HL-60 (cell line): ENCODE data around the gene DPP6.

Experiments used
- DNase-seq, 2 experiments: peaks; one replicate each; pipeline ENCODE4 v3.0.0-alpha.2; 2010 to 2020; ENCODE audit warnings: low read depth in 1 of 2, low spot score in 1 of 2
- H3K27ac ChIP-seq: fragments of 250-450 bp; sonication (Bioruptor Pico); replicated peaks from 2 replicates; pipeline ENCODE4 v1.5.1; 2020; ENCODE audit warnings: mild to moderate bottlenecking, moderate library complexity
- H3K27me3 ChIP-seq: fragments of 250-450 bp; sonication (Bioruptor Pico); 2 replicates; pipeline ENCODE4 v1.5.1; 2021; ENCODE audit warnings: mild to moderate bottlenecking, moderate library complexity; ENCODE audit not compliant: insufficient read depth, poor library complexity, severe bottlenecking
- H3K4me3 ChIP-seq: replicated peaks from 2 replicates; pipeline ENCODE4 v1.5.1; 2011; ENCODE audit warnings: mild to moderate bottlenecking, control low read depth, low read length; ENCODE audit not compliant: insufficient read depth
- GABPA ChIP-seq: IDR thresholded peaks from 2 replicates; pipeline ENCODE4 v1.6.1; 2012; ENCODE audit warnings: low read depth
- POLR2AphosphoS5 ChIP-seq: IDR thresholded peaks from 2 replicates; pipeline ENCODE4 v1.6.1; 2012; ENCODE audit warnings: low read depth
- SPI1 ChIP-seq: IDR thresholded peaks from 2 replicates; pipeline ENCODE4 v1.6.1; 2012; ENCODE audit warnings: low read depth, mild to moderate bottlenecking, borderline replicate concordance
- TF ChIP-seq, protein P1 (sequence below): IDR thresholded peaks from one replicate; pipeline ENCODE4 v1.5.1; 2011; ENCODE audit warnings: low read length, control low read depth, inconsistent platforms; ENCODE audit not compliant: insufficient read depth
- TF ChIP-seq, protein P2 (sequence below): IDR thresholded peaks from 2 replicates; pipeline ENCODE4 v1.6.1; 2012; ENCODE audit warnings: low read depth; ENCODE audit not compliant: insufficient replicate concordance

The DPP6 gene

DNA sequence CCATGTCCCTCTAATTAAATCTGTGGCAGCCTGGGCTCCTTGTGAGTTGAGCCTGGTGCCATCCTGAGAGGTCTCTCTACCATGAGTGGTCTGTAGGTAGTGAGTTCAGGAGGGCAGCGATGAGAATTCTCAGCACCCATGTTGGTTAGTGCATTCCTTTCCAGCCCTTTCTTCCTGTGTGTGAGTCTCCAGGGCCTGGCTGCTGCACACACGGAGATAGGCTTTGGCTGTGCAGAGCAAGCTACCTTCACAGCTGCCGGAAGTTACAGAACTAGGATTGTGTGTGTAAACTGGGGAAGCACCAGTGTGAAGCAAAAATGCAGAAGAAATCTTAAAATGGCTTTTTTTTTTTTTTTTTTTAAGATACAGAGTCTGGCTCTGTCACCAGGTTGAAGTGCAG, 592.2 kb downstream of the DPP6 start:
- no peak overlapping the region for H3K27ac ChIP-seq
- DNase-seq, result no peak
- H3K4me3 ChIP-seq, result no peak overlapping the region
- no peaks in the 10 kb centered on the region for H3K27me3 ChIP-seq
- TF ChIP-seq, protein P1, sequence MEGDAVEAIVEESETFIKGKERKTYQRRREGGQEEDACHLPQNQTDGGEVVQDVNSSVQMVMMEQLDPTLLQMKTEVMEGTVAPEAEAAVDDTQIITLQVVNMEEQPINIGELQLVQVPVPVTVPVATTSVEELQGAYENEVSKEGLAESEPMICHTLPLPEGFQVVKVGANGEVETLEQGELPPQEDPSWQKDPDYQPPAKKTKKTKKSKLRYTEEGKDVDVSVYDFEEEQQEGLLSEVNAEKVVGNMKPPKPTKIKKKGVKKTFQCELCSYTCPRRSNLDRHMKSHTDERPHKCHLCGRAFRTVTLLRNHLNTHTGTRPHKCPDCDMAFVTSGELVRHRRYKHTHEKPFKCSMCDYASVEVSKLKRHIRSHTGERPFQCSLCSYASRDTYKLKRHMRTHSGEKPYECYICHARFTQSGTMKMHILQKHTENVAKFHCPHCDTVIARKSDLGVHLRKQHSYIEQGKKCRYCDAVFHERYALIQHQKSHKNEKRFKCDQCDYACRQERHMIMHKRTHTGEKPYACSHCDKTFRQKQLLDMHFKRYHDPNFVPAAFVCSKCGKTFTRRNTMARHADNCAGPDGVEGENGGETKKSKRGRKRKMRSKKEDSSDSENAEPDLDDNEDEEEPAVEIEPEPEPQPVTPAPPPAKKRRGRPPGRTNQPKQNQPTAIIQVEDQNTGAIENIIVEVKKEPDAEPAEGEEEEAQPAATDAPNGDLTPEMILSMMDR, result no peak
- TF ChIP-seq GABPA, result no peak

DNA sequence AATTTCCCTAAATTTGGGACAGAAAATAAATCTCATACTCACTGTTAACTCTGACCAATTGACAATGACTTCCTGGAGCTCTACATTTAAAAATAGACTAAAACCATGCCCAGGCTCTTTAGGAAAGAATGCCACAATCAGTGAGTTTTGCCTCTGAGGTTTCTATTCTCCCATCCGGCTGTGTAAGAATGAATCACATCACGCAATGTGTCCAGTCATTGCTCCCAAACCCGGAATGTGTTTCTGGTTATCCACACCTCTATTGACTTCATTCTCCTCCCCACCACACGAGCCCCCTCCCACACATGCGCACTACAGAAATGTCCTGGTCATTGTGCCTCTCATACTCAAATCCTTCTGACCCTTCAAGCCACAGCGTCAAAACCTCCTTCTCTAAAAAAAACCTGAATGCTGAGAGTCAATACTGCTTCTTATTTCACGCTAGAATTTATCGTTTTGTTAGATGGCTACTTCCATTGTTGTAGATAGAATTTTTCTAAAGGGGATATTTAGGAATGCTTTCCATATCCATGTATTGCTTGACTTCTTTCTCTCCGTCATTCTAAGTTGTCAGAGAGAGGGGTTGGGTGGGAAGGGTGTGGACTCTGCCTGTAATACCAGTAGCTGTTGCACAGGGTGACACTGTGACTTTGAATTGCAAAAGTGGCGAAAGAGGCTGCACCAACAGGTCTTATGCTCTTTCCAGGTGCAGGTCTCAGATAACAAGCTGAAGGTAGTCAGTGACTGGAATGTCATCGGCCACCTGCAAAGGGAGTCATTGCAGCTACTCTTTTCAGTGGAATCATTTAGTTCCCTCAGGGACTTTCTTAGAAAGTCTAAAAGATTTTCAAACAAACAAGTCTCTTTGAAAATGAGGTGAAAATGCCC, 594.2 kb downstream of the DPP6 start:
- DNase-seq, result no peak
- no peak overlapping the region for H3K4me3 ChIP-seq
- TF ChIP-seq SPI1, result no peak
- no peaks in the 10 kb centered on the region for H3K27me3 ChIP-seq
- H3K27ac ChIP-seq, result no peak overlapping the region

DNA sequence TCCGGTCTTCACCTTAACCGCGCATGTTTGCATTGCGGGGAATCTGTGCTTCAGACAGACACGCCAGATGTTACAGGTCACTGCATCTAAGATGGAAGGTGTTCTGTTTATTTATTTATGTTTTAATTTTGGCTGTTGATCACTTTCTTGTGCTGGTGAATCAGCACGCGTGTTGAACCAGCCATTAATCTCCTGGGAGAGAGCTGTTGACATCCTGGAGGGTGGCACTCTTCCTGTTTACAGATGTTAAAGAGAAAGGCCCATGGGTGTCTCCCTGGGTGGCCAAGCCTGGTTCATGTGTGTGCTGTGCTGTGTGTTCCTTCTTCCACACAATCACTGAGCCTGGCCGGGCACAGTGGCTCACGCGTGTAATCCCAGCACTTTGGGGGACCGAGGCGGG, 595.4 kb downstream of the DPP6 start:
- TF ChIP-seq, protein P2, sequence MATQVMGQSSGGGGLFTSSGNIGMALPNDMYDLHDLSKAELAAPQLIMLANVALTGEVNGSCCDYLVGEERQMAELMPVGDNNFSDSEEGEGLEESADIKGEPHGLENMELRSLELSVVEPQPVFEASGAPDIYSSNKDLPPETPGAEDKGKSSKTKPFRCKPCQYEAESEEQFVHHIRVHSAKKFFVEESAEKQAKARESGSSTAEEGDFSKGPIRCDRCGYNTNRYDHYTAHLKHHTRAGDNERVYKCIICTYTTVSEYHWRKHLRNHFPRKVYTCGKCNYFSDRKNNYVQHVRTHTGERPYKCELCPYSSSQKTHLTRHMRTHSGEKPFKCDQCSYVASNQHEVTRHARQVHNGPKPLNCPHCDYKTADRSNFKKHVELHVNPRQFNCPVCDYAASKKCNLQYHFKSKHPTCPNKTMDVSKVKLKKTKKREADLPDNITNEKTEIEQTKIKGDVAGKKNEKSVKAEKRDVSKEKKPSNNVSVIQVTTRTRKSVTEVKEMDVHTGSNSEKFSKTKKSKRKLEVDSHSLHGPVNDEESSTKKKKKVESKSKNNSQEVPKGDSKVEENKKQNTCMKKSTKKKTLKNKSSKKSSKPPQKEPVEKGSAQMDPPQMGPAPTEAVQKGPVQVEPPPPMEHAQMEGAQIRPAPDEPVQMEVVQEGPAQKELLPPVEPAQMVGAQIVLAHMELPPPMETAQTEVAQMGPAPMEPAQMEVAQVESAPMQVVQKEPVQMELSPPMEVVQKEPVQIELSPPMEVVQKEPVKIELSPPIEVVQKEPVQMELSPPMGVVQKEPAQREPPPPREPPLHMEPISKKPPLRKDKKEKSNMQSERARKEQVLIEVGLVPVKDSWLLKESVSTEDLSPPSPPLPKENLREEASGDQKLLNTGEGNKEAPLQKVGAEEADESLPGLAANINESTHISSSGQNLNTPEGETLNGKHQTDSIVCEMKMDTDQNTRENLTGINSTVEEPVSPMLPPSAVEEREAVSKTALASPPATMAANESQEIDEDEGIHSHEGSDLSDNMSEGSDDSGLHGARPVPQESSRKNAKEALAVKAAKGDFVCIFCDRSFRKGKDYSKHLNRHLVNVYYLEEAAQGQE, result no peak
- TF ChIP-seq, protein P1, result no peak
- no peak for TF ChIP-seq SPI1
- TF ChIP-seq GABPA, result no peak
- no peak for TF ChIP-seq POLR2AphosphoS5
- no peak for DNase-seq
- no peak overlapping the region for H3K4me3 ChIP-seq

DNA sequence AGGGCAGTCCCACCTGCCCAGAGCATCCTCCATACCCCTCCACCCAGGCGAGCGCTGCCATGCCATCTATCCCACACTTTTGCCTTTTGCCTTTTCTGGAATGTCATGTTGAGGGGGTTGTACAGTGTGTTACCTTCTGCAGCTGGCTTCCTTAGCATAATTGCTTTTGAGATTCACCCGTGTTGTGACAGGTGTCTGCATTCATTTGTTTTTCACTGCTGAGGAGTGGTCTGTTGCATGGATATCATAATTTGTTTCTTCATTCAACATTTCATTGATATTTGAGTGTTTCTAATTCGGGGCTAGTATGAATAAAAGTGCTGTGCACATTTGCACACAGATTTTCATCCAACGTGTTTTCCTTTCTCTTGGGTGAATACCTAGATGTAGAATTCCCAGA, 596.8 kb downstream of the DPP6 start:
- Histone ChIP-seq H3K4me3 (no peak overlapping the region), H3K27ac (no peak overlapping the region), H3K27me3 (no peaks in the 10 kb centered on the region)
- TF ChIP-seq SPI1, result no peak
- TF ChIP-seq, protein P2, result no peak
- no peak for TF ChIP-seq GABPA
- TF ChIP-seq POLR2AphosphoS5, result no peak
- TF ChIP-seq, protein P1, result no peak
- DNase-seq, result no peak

More for the DNA sequence above, 595.4 kb downstream of the DPP6 start:
- Histone ChIP-seq H3K27me3 (no peaks in the 10 kb centered on the region), H3K27ac (no peak overlapping the region)
